Esophagus squamous epithelium (tissue), 5 donors: Measurements from ENCODE around the gene CARS2. TPM values are rescaled to one million over a fixed set of nuclear protein-coding genes. Genes with fewer than 3 reads are reported as not detected.
A peak's percentile ranks its signal among the peaks of the same experiment; 100 is the strongest.

Experiments used
- DNase-seq: peaks from one replicate; lab custom pipeline; 2025; lab: John Stamatoyannopoulos, UW
- H3K27ac ChIP-seq, 4 donors: fragments of 200-600 bp; sonication (generic); one replicate each; pipeline ENCODE4 v1.5.1; 2016 to 2019; ENCODE audit warnings: mild to moderate bottlenecking in 1 of 4
- H3K27me3 ChIP-seq, 4 donors: fragments of 200-600 bp; sonication (generic); 1 replicate in 3 of 4; 2 replicates in 1 of 4; pipeline versions ENCODE4 v1.5.1 to v1.6.0; 2017 to 2021; ENCODE audit warnings: antibody characterized with exemption in 1 of 4
- H3K36me3 ChIP-seq, 3 donors: fragments of 200-600 bp; sonication (generic); one replicate each; pipeline ENCODE4 v1.5.1; 2016 to 2019
- H3K4me1 ChIP-seq, 3 donors: fragments of 200-600 bp; sonication (generic); one replicate each; pipeline ENCODE4 v1.5.1; 2017 to 2019
- H3K4me3 ChIP-seq, 4 donors: fragments of 200-600 bp; sonication (generic); 1 replicate in 3 of 4; 2 replicates in 1 of 4; pipeline ENCODE4 v1.5.1; 2016 to 2019; ENCODE audit warnings: mild to moderate bottlenecking in 2 of 4, moderate library complexity in 1 of 4
- H3K9me3 ChIP-seq, 3 donors: fragments of 200-600 bp; sonication (generic); one replicate each; pipeline ENCODE4 v1.5.1; 2016 to 2019
- POLR2A ChIP-seq, 4 donors: fragments of 450-650 bp; IDR thresholded peaks; one replicate each; pipeline ENCODE4 v1.6.1; 2017; ENCODE audit warnings: antibody characterized with exemption in 4 of 4, mild to moderate bottlenecking in 4 of 4, moderate library complexity in 3 of 4
- WGBS, 2 donors: methylation state at CpG; one replicate each; pipeline ENCODE4 v1.1.5; 2018; 5-methylcytosine and 5-hydroxymethylcytosine counted together
- intact Hi-C: fragments of 100-400 bp; cut with DNase I; formaldehyde crosslinking; loops from one replicate; pipeline ENCODE4 v1.15.0; 2022
- total RNA-seq, 4 donors: library from RNA; depleted of rRNA; stranded (reverse); fragments of >200 nt; gene quantifications; one replicate each; pipeline ENCODE4 v1.1.0, GENCODE V29; 2016
- TF ChIP-seq, protein P1 (sequence below), 6 experiments: fragments of 450-650 bp in 4 of 6; fragments of 200-600 bp in 2 of 6; sonication (generic) in 2 of 6; IDR thresholded peaks; one replicate each; pipeline ENCODE4 v1.5.1; 2016 to 2019; ENCODE audit warnings: antibody characterized with exemption in 6 of 6, mild to moderate bottlenecking in 4 of 6, moderate library complexity in 4 of 6
- donor health status: DM: yes; HTN: yes; CAD: no.

Gene CARS2
- total RNA-seq, 4 donors from 2014 or later: 24.9 to 54.9 (median 33.5) TPM

DNA sequence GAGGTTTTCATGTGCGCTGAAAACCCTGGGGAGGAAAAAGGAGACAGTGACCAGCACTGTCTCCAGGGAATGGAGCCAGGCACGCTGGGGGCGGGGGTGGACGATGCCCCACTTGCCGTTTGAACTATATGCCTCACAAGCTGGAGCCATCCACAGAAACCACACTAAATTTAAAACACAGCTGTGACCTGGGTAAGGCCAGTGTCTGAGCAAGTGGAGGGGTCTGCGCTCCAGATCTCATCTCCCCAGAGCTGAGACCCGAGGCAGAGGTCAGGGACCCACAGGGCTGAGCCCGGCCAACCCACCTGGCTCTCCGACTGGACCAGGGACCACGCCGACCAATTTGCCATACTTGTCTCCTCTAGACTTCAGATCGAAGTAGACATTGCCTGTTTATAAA lies 23.2 kb downstream of the CARS2 start:
- Histone ChIP-seq H3K4me3 (no peak overlapping the region), H3K27ac (no peak overlapping the region), H3K36me3 (peaks cover 9 to 96% (median 22%) of the 10 kb centered on the region in 3 donors), H3K4me1 (no peaks in the 10 kb centered on the region), H3K27me3 (no peaks in the 10 kb centered on the region), H3K9me3 (no peaks in the 10 kb centered on the region)
- TF ChIP-seq, protein P1, sequence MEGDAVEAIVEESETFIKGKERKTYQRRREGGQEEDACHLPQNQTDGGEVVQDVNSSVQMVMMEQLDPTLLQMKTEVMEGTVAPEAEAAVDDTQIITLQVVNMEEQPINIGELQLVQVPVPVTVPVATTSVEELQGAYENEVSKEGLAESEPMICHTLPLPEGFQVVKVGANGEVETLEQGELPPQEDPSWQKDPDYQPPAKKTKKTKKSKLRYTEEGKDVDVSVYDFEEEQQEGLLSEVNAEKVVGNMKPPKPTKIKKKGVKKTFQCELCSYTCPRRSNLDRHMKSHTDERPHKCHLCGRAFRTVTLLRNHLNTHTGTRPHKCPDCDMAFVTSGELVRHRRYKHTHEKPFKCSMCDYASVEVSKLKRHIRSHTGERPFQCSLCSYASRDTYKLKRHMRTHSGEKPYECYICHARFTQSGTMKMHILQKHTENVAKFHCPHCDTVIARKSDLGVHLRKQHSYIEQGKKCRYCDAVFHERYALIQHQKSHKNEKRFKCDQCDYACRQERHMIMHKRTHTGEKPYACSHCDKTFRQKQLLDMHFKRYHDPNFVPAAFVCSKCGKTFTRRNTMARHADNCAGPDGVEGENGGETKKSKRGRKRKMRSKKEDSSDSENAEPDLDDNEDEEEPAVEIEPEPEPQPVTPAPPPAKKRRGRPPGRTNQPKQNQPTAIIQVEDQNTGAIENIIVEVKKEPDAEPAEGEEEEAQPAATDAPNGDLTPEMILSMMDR (IDR thresholded peaks at IDR 0.05): no peak
- TF ChIP-seq POLR2A (IDR thresholded peaks at IDR 0.05): no peak
- no peak for DNase-seq
- 91 to 92% methylated on average over 12 of the region's 12 CpGs for WGBS, 2 donors
- intact Hi-C loops: no loop called here

DNA sequence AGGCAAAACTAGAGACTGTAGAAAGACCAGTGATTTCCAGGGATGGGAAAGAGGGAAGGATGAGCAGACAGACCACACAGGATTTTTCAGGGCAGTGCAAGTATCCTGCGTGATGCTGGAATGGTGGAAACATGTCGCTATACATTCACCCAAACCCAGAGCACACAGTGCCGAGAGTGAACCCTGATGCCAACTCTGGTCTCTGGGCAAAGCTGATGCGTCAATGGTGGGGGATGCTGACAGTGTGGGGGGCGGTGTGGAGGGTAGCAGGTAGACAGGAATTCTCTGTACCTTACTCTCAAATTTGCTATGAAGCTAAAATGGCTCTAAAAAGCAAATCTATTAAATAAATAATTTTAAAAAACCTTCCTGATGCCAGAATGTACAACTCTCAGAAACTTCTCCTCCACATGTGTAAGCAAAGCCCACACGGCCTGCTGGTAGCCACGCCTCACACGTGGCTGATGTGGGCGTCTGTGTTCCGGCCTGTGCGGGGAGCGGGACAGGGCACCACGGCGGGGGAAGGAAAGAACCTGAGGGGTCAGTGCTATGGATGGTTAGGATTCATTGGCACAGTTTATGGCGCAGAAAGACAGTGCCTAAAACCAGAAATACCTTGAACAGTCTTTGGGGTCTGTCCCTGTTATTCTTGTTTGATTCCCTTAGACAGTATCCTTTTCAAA lies 23.9 kb downstream of the CARS2 start:
- Histone ChIP-seq H3K4me3 (no peak overlapping the region), H3K9me3 (no peaks in the 10 kb centered on the region), H3K27ac (no peak overlapping the region), H3K4me1 (no peaks in the 10 kb centered on the region), H3K36me3 (peaks cover 9 to 92% (median 21%) of the 10 kb centered on the region in 3 donors), H3K27me3 (no peaks in the 10 kb centered on the region)
- TF ChIP-seq, protein P1 (IDR thresholded peaks at IDR 0.05): no peak
- no peak for TF ChIP-seq POLR2A (IDR thresholded peaks at IDR 0.05)
- intact Hi-C loops: no loop called here
- WGBS, 2 donors: 83 to 84% methylated on average over 14 to 15 of the region's 15 CpGs
- DNase-seq: no peak

DNA sequence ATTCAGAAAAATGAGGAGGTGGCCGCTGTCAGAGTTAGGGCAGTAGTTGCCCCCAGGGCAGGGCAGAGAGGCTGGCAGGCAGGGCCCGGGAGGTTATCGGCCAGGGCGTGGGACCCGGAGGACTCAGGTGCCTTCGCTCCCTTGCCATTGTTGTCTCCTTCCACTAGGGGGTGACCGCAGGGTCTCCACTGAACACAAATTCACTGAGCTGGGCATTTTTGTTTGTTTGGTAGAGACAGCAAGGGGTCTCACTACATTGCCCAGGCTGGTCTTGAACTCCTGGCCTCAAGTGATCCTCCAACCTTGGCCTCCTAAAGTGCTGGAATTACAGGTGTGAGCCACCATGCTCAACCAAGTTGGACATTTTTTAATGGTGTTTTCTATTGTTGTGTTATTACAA lies 25.1 kb downstream of the CARS2 start:
- intact Hi-C loops: no loop called here
- WGBS, 2 donors: 73 to 86% methylated on average over 1 to 5 of the region's 7 CpGs
- peaks cover 9 to 92% (median 17%) of the 10 kb centered on the region in 3 donors for H3K36me3 ChIP-seq

DNA sequence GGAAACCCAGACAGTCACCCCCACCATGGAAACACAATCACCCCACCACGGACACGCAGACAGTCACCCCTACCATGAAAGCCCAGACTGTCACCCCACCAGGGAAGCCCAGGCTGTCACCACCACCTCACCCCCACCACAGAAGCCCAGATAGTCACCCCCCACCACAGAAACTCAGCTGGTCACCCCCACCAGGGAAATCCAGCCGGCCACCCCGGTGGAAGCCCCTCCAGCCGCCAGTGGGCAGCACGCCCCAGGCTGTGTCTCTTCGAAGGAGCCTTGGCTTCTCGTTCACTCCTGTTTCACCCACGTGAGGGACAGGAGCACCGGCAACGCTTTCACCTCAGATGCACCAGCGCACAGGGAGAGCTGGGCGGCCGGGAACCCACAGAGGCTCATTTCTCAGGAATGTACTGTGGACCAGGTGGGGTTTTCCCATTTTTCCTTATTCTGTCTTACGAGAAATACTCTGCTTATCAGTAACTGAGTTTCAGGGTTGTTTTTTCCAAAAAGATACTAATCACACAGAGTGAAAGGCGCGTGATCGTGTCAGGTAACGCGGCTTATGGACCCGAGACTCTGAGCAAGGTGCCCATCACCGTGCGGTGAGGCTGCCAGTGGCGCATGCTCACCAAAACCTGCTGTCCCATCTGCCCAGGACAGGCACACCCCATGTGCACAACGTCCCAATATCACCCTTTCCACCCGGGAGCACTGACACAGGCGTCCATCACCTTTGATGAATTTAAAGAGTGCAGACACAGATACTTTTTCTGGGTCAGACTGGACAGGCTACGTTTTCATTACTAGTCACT lies 28.0 kb downstream of the CARS2 start:
- WGBS, 2 donors: 91 to 94% methylated on average over 18 of the region's 28 CpGs
- Histone ChIP-seq H3K36me3 (peaks cover 0 to 80% (median 22%) of the 10 kb centered on the region in 3 donors), H3K4me3 (no peak overlapping the region), H3K27me3 (no peaks in the 10 kb centered on the region), H3K9me3 (peaks cover 0 to 3% (median 0%) of the 10 kb centered on the region in 3 donors), H3K4me1 (no peaks in the 10 kb centered on the region), H3K27ac (no peak overlapping the region)
- intact Hi-C loops: no loop called here
- TF ChIP-seq, protein P1 (IDR thresholded peaks at IDR 0.05): no peak
- no peak for TF ChIP-seq POLR2A (IDR thresholded peaks at IDR 0.05)
- no peak for DNase-seq

More for the DNA sequence above, 25.1 kb downstream of the CARS2 start:
- Histone ChIP-seq H3K27ac (no peak overlapping the region), H3K4me3 (no peak overlapping the region), H3K27me3 (no peaks in the 10 kb centered on the region), H3K4me1 (no peaks in the 10 kb centered on the region), H3K9me3 (no peaks in the 10 kb centered on the region)
- DNase-seq: no peak
- TF ChIP-seq, protein P1 (IDR thresholded peaks at IDR 0.05): peak in 3 of 6 experiments; percentile 8 to 21 (median 11)
- TF ChIP-seq POLR2A (IDR thresholded peaks at IDR 0.05): no peak
